ENCODE measurements around the gene MSLN. TPM values are rescaled to one million over a fixed set of nuclear protein-coding genes. Genes with fewer than 3 reads are reported as not detected.

MSLN gene
- total RNA-seq, 1 donor from 2014 or later = 0.50 TPM

- Mint-ChIP-seq H3K27me3 (peaks cover 11% of the 10 kb centered on the region), H3K4me1 (ENCODE audit: low read depth) (peaks cover 12% of the 10 kb centered on the region), H3K36me3 (ENCODE audit: insufficient read depth) (no peaks in the 10 kb centered on the region), H3K4me3 (ENCODE audit: low read depth) (peak within 1 kb of the TSS; percentile 77), H3K9me3 (ENCODE audit: low read depth) (no peaks in the 10 kb centered on the region), H3K27ac (peak within 1 kb of the TSS; percentile 90)
- TF ChIP-seq, protein P1, sequence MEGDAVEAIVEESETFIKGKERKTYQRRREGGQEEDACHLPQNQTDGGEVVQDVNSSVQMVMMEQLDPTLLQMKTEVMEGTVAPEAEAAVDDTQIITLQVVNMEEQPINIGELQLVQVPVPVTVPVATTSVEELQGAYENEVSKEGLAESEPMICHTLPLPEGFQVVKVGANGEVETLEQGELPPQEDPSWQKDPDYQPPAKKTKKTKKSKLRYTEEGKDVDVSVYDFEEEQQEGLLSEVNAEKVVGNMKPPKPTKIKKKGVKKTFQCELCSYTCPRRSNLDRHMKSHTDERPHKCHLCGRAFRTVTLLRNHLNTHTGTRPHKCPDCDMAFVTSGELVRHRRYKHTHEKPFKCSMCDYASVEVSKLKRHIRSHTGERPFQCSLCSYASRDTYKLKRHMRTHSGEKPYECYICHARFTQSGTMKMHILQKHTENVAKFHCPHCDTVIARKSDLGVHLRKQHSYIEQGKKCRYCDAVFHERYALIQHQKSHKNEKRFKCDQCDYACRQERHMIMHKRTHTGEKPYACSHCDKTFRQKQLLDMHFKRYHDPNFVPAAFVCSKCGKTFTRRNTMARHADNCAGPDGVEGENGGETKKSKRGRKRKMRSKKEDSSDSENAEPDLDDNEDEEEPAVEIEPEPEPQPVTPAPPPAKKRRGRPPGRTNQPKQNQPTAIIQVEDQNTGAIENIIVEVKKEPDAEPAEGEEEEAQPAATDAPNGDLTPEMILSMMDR (IDR thresholded peaks at IDR 0.05; ENCODE audit: unreplicated experiment) = peak; percentile 10
- peak; percentile 81 for DNase-seq (ENCODE audit: low spot score, unreplicated experiment)
These were observed 39.4 kb upstream of the MSLN start, which contains the start of gene ANTKMT for GRCh38 chr16:720990-721764. ANTKMT (plus strand) TSS chr16:721146; CDS start chr16:721275, 129 bp downstream.

DNA sequence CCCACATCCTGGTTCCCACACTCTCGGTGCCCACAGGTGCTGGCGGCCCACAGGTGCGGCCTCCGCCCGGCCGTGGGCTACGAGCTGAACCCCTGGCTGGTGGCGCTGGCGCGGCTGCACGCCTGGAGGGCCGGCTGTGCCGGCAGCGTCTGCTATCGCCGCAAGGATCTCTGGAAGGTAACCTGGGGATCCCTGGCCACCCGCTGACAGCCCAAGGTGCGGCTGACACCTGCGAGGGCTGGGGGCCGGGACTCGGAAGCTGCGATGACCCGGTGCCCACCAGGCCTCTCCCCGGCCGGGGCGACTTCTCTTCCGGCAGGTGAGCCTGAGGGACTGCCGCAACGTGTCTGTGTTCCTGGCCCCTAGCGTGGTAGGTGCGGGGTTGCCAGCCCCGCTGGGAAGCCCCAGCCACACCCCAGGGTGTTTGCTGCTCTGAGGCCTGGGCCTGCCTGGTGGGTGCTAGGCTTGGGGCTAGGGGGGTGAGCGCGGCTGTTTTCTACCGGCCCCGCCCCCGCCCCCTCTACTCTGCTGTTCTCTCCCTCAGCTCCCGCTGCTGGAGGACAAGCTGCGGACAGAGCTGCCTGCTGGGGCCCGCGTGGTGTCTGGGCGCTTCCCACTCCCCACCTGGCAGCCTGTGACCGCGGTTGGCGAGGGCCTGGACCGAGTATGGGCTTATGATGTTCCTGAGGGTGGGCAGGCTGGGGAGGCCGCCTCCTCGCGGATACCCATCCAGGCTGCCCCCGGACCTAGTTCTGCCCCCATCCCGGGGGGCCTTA is 38.6 kb upstream of the MSLN start:
- no peak overlapping the region for H3K4me3 Mint-ChIP-seq (ENCODE audit: low read depth)

GRCh38 chr16:722835-723633 is 37.5 kb upstream of the MSLN start:
- Mint-ChIP-seq H3K4me3 (ENCODE audit: low read depth) (peak overlapping the region; percentile 41), H3K9me3 (ENCODE audit: low read depth) (no peaks in the 10 kb centered on the region), H3K4me1 (ENCODE audit: low read depth) (peaks cover 8% of the 10 kb centered on the region), H3K27ac (peak overlapping the region; percentile 41), H3K27me3 (peaks cover 15% of the 10 kb centered on the region), H3K36me3 (ENCODE audit: insufficient read depth) (no peaks in the 10 kb centered on the region)
- TF ChIP-seq, protein P1 (IDR thresholded peaks at IDR 0.05; ENCODE audit: unreplicated experiment) = no peak
- no peak for DNase-seq (ENCODE audit: low spot score, unreplicated experiment)

More for the DNA sequence above, 38.6 kb upstream of the MSLN start:
- Mint-ChIP-seq H3K27ac (no peak overlapping the region), H3K9me3 (ENCODE audit: low read depth) (no peaks in the 10 kb centered on the region), H3K36me3 (ENCODE audit: insufficient read depth) (no peaks in the 10 kb centered on the region), H3K27me3 (peaks cover 15% of the 10 kb centered on the region), H3K4me1 (ENCODE audit: low read depth) (peaks cover 8% of the 10 kb centered on the region)
- TF ChIP-seq, protein P1 (IDR thresholded peaks at IDR 0.05; ENCODE audit: unreplicated experiment) = no peak
- no peak for DNase-seq (ENCODE audit: low spot score, unreplicated experiment)

- Mint-ChIP-seq H3K27ac (no peak overlapping the region), H3K4me1 (ENCODE audit: low read depth) (peaks cover 8% of the 10 kb centered on the region), H3K27me3 (peaks cover 15% of the 10 kb centered on the region), H3K36me3 (ENCODE audit: insufficient read depth) (no peaks in the 10 kb centered on the region), H3K4me3 (ENCODE audit: low read depth) (no peak overlapping the region), H3K9me3 (ENCODE audit: low read depth) (no peaks in the 10 kb centered on the region)
- TF ChIP-seq, protein P1 (IDR thresholded peaks at IDR 0.05; ENCODE audit: unreplicated experiment) = no peak
- DNase-seq (ENCODE audit: low spot score, unreplicated experiment) = no peak
These were observed 36.8 kb upstream of the MSLN start for GRCh38 chr16:723695-724094.

Measured in progenitor cell of endocrine pancreas (in vitro differentiated cells).